ENCODE measurements around the gene FRMD4A.
"Not testable (repeated sequence)": the region's sequence is repeated elsewhere in the genome, so short reads cannot be mapped to it uniquely, and the experiment has no call there.

The FRMD4A gene

DNA sequence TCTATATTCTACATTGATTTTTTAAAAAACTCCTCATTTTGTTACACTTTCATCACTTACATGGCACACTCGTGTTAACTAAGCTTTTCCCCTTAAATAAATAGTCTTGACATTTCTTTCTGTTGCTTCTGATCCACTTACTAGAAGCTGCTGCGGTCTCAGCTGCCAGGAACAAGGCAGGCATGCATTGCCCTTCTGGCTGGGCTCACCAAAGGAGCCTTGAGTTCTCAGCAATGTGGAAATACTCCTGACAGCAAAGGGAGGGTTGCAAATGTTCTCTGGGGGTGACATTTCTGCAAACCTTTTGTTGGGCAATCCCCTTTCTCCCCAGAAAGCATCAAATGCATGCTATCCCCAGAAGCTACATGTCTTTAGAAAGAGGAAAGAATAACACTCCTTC lies 393.9 kb downstream of the FRMD4A start:
- DNase-seq = no peak

DNA sequence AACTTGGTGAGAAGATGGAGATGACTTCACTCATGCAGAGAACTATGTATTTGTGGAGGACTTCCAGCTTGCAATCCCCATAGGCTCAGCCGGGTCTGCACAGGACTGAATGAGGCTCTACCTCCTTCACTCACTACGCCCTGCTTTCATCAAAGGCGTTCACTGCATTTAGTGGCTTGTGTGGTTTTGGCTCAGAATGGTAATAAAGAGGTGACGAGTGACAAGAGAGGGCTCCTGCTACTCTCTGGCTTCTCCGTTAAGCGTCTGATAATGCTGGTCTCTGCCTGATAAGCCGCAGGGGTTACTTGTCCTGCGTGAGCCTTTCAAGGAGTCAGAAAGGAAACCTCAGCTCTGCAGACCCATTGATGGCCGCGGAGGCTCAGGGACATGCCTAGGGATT lies 400.6 kb downstream of the FRMD4A start:
- DNase-seq = peak; percentile 11

DNA sequence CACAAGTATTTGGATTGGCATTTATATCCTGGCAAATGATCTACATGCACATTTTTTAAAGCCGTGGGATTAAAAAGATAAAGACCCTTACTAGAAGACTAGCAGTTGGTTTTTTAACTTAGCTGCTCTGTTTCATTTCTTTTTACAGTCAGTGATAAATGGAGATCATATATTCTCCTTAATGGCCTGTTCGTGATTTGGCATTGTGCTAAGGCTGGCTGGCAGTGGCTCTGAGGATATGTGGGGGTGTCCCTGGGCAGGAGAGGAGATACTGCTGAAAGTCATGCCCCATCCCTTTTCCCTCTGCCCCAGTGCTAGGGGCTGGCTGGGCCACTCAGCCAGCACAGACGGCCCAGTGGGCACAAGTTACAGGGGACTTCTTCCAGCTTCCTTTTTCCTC lies 402.3 kb downstream of the FRMD4A start:
- DNase-seq = no peak

DNA sequence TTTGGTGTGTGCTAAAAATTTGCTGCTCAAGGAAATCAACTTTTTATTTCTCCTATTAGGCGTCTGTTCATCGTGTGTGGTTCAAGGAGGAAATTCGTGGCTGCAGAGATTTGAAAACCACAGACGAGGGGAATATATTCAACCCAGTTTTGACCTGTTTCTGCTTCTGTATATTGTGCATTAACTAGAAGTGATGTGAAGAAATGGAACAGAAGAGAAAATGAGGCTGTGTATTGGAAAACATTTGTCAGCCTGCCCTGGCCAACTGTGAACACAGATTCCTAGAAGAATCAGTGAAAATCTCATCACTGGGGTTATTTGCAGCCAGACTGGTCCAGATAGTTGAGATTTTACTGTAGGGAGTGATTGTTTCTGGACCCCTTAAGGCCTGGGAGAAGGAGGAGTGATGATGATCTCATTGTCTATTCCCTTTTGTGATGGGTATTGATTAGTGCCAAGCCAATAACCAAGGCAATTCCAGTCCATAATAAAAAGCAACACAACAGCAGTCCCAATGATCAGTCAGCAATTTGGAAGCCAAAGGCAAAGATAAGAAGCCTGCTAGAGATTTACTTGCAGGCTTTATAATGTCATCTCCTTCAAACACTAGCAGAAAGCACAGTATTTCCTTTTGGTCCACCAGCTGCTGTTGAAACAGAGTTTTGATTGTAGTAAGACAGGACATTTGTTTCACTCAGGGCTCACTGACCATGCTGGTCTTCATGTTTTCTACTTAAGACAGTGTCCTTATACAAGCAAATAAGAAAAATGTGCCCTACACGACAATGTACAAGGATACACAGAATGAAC lies 404.5 kb downstream of the FRMD4A start:
- DNase-seq = no peak

DNA sequence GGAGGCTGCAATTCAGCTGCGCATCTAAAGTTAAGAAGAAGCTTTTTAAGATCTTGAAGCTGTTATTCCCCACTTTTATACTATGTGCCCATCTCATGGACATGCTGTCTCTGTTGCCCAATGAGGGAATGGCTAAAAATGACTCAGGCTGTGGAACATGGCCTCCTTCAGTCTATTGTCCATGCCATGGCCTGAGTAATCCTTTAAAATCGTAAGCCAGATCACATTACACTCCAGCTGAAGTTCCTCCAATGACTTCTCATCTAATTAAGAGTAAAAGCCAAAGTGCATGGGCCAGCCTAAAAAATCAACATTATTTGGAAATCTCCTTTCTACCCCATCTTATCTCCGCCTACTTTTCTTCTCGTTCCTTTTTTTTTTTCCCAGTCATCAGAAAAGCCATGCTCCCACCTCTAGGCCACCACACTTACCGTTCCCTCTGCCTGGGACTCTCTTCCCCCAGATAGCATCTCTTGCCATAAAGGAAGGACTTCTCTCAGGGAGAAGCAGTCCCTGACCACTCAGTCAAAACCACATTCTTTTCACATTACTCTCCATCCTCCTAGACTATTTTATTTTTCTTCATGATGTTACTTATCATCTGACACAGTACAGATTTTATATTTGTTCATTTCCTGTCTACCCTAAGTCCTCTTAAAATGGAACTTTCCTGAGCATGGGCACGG lies 406.5 kb downstream of the FRMD4A start:
- DNase-seq = no peak

DNA sequence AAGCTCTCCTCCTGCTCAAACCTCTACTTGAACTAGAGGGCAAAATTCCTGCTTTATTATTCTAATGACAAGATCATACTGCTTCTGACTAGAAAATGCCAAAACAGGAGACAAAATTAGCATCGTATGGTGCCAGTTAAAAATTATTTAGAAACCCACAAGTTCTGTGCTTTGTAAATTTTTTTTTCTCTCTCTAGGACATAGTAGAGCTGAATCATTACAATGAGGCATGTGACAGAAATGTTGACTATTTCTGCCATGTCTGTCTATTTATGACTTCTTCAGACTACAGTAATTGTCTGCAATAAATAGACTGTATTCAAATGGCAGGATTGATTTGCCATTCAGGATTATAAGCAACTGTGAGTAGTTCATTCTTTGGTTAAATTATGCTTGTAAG lies 408.1 kb downstream of the FRMD4A start:
- DNase-seq = no peak

- no peak for DNase-seq
These were observed 408.8 kb downstream of the FRMD4A start for GRCh38 chr10:13921941-13922340.

DNA sequence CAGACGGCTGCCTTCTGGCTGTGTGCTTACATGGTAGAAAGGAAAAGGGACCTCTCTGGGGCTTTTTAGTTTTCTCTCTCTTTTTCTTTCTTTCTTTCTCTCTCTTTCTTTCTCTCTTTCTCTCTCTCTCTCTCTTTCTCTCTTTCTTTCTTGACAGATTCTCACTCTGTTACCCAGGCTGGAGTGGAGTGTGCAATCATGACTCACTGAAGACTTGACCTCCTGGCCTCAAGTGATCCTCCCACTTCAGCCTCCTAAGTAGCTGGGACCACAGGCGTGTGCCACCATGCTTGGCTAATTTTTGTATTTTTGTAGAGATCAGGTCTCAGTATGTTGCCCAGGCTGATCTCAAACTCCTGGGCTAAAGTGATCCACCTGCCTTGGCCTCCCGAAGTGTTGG lies 409.6 kb downstream of the FRMD4A start:
- DNase-seq = not testable (repeated sequence)

- DNase-seq = no peak
These were observed 410.3 kb downstream of the FRMD4A start for GRCh38 chr10:13920465-13920864.

DNA sequence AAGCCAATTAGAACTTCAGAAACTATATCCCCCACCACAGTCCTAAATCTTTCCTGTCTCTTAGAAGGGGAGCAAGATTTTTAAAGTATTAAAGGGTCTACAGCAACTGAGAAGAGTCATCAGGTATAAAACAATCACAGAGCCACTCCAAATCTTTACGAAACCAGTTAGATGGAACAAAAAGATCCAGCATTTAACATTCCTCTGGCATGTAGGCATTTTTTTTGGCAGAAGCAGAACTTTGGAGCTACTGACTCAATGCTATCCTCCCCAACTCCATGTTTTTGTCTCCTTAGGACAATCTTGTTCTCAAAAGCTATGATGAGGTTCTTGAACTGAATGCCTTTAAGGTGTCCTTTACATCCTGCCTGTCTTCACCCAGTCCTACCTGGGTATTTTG lies 410.7 kb downstream of the FRMD4A start:
- DNase-seq = no peak

GRCh38 chr10:13917791-13918190 lies 412.9 kb downstream of the FRMD4A start:
- no peak for DNase-seq

- DNase-seq = no peak
These were observed 414.3 kb downstream of the FRMD4A start for GRCh38 chr10:13916384-13916947.

DNA sequence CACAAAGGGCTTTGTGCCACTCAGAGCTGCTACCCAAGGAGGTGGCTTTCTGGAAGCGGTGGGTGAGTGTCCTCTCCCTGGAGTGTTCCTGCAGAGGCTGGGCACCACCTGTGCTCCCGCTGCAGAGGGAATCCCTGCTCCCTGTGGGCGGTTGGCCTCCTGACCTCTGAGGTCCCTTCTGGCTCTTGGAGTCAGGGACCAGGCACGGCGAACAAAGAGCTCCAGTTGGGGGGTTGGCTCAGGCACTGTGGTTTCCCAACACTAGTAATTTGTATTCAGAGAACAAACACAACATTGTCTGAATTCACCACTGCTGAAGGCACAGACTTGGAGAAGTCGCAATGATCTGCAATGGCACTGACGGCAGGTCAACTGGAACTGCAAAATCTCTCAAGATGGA lies 415.0 kb downstream of the FRMD4A start:
- no peak for DNase-seq

DNA sequence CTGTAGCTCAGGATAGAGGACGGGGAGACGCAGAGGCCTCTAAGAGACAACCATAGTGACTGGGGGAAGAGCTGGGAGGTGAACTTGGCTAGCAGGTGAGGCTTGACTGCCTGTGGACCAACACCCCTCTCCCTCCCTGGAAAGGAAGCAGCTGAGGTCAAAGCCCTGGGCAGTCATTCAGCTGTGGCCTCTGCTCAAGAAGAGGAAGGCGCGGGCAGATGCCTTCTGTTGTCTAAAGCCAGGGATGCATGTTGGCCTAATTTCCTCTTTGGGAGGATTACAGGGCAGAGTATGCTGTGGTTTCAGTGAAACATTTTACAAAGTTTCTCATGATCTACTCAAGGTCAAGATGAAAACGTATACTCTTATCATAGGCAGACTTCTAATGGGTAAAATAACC lies 416.8 kb downstream of the FRMD4A start:
- DNase-seq = no peak

DNA sequence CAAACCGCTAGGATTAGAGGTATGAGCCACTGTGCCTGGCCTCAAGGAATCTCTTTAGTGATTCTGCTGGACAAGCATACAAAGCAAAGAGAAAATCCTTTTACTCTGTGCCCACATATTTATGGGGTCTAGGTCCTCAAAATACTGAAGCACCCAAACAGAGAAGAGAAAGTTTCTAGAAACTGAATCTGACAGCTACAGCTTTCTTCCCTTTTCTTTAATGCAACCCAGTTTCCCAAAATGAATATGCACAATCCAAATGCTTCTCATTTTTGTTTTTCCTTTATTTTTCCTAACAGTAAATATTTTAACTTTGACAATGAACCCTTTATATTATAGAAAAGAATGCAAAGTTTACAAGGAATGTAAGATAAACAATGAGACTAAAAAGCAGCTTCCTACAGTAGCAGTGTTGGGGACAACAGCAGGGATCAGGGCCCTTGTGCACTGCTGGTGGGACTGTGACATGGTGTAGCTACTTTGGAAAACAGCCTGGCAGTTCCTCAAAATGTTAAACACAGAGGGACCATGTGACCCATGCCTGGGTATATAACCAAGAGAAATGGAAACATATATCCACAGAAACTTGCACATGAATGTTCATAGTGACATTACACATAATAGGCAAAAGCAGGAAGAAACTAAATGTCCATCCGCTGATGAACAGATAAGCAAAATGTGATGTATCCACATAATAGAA lies 418.8 kb downstream of the FRMD4A start:
- no peak for DNase-seq

- no peak for DNase-seq
These were observed 421.0 kb downstream of the FRMD4A start for GRCh38 chr10:13909516-13910258.

GRCh38 chr10:13908475-13908874 lies 422.2 kb downstream of the FRMD4A start:
- no peak for DNase-seq

DNA sequence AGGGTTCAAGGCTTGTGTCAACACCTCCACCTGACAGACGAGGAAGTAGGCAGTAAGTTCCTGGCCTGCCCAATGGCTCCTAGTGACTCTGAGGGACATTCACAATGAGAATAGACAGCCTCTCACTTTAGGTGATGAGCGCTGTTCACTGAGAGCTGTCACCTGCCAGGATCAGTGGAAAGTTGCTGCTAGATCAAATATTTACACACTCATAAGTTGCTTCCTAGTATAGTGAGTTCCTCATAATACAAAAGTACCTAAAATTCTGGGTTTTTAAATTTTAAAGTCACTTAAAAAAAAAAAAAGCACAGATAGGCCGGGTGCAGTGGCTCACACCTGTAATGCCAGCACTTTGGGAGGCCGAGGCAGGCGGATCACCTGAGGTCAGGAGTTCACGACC lies 423.2 kb downstream of the FRMD4A start:
- no peak for DNase-seq

DNA sequence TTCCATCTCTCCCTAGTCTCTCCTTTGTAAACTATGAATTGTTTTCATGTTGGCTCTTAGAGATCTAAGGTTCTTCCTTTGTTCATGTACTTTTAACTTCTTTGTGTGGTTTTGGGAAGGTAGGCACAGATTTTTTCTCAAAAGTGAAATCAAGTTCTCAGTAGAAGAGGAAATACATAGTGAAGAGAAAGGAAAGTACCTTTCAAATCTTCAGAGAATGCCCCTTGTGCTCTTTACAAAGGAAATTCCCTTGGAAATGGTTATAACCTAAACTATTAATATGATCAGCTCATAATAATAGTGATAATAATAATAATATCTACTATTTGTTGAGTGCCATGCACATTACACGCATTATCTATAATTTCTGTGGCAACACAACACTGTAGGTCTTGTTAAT lies 425.4 kb downstream of the FRMD4A start:
- DNase-seq = no peak

DNA sequence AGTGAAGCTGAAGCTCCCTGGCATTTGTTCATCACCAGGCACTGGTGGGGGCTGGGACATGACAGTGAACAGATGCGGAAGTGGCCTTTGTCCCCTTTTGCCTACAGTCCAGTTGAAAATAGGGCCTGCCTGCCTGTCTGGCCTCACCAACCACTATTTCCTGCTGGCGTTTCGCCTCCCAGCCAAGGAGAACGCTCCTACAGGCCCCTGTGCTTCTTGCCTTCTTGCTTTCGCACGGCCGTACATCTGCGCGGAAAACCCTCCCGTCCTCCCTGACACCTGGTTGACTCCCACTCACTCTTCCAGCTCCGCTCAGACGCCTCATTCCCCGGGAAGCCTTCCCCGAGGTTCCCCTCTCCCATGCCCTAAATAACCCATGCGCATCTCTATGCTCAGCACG lies 426.7 kb downstream of the FRMD4A start:
- DNase-seq = no peak

DNA sequence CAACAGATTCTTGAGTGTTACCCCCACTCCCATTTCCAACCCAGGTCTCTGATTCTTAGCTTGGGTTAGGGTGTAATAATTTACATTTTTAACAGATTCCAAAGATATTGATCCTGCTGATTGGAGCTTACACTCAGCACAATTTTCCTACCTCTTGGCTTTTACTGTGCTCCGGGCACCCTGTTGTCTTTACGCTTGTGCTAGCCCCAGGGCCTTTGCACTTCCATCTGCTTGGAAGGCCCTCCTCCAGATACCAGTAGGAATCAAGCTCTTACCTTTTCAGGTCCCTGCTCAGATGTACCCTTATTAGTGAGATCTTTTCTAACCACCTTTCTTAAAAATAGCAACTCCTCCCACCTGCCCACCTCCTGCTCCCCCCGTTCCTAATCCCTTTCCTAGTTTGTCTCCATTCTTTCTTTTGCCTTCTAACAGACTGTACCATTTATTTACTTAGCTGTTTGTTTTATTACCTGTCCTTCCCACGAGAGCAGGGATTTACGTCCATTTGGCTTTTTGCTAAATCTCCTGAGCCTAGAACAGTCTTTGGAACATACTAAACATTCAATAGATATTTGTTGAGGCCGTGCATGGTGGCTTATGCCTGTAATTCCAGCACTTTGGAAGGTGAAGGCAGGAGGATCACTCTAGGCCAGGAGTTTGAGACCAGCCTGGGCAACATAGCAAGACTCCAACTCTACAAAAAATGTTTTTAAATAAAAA lies 427.7 kb downstream of the FRMD4A start:
- DNase-seq = no peak

GRCh38 chr10:13899941-13900340 lies 430.8 kb downstream of the FRMD4A start:
- DNase-seq = no peak

All from activated CD4-positive, alpha-beta T cell treated with anti-CD3 and anti-CD28 coated beads for 48 hours (primary cell).